GM20000 (cell line): Measurements from ENCODE around the gene OSBPL8.

Experiments used
- DNase-seq: peaks from one replicate; pipeline ENCODE4 v3.0.0; 2012; ENCODE audit warnings: low spot score
- CTCF ChIP-seq: IDR thresholded peaks from 2 replicates; pipeline ENCODE4 v1.5.1; 2012; ENCODE audit warnings: mild to moderate bottlenecking, control low read depth; ENCODE audit errors: extremely low read depth, missing control alignments

The OSBPL8 gene

GRCh38 chr12:76470028-76470939 lies 89.3 kb downstream of the OSBPL8 start:
- TF ChIP-seq CTCF: no peak
- DNase-seq: peak; percentile 29

GRCh38 chr12:76464631-76465166 lies 94.9 kb downstream of the OSBPL8 start:
- TF ChIP-seq CTCF: no peak
- DNase-seq: no peak

GRCh38 chr12:76462668-76463224 lies 96.8 kb downstream of the OSBPL8 start:
- no peak for DNase-seq
- no peak for TF ChIP-seq CTCF

GRCh38 chr12:76460807-76461206 lies 98.8 kb downstream of the OSBPL8 start:
- TF ChIP-seq CTCF: no peak
- no peak for DNase-seq

- DNase-seq: no peak
- TF ChIP-seq CTCF: no peak
These were observed 101.8 kb downstream of the OSBPL8 start for GRCh38 chr12:76457818-76458217.

GRCh38 chr12:76457010-76457409 lies 102.6 kb downstream of the OSBPL8 start:
- no peak for TF ChIP-seq CTCF
- no peak for DNase-seq
